ENCODE results near the gene MSH5. TPM values are rescaled to one million over a fixed set of nuclear protein-coding genes. Genes with fewer than 3 reads are reported as not detected.
A peak's percentile ranks its signal among the peaks of the same experiment; 100 is the strongest.

MSH5 gene
- polyA plus RNA-seq (2012; ENCODE audit: missing spikeins), result 68.4 TPM

- DNase-seq (ENCODE audit: insufficient read length) (peak; percentile 89), FAIRE-seq (peak; percentile 96)
- TF ChIP-seq TAF1 (IDR thresholded peaks at IDR 0.05; ENCODE audit: borderline replicate concordance, low read depth, low read length) (peak; percentile 35; the same call in 1 of the 2 replicates), POLR2AphosphoS5 (IDR thresholded peaks at IDR 0.05; ENCODE audit: low read depth, low read length) (peak; percentile 69), POLR2A (IDR thresholded peaks at IDR 0.05; ENCODE audit: low read depth, low read length) (peak; percentile 78)
These were observed at the start of gene MSH5 for GRCh38 chr6:31739639-31740396. TSS of gene MSH5 (plus strand) at chr6:31740005. CDS start at chr6:31740467, 462 bp downstream.

GRCh38 chr6:31690231-31691077, 49.4 kb upstream of the MSH5 start:
- FAIRE-seq, result no peak
- TF ChIP-seq TAF1 (IDR thresholded peaks at IDR 0.05; ENCODE audit: borderline replicate concordance, low read depth, low read length) (no peak), POLR2AphosphoS5 (IDR thresholded peaks at IDR 0.05; ENCODE audit: low read depth, low read length) (no peak), POLR2A (IDR thresholded peaks at IDR 0.05; ENCODE audit: low read depth, low read length) (no peak)

GRCh38 chr6:31691078-31691463, 48.7 kb upstream of the MSH5 start:
- DNase-seq (ENCODE audit: insufficient read length), result no peak
- no peak for FAIRE-seq
- TF ChIP-seq POLR2A (IDR thresholded peaks at IDR 0.05; ENCODE audit: low read depth, low read length) (no peak), POLR2AphosphoS5 (IDR thresholded peaks at IDR 0.05; ENCODE audit: low read depth, low read length) (no peak), TAF1 (IDR thresholded peaks at IDR 0.05; ENCODE audit: borderline replicate concordance, low read depth, low read length) (no peak)

More at GRCh38 chr6:31690231-31691077, 49.4 kb upstream of the MSH5 start:
- no peak for DNase-seq (ENCODE audit: insufficient read length)

- DNase-seq (ENCODE audit: insufficient read length), result no peak
- no peak for FAIRE-seq
- TF ChIP-seq POLR2AphosphoS5 (IDR thresholded peaks at IDR 0.05; ENCODE audit: low read depth, low read length), result no peak
- no peak for TF ChIP-seq TAF1 (IDR thresholded peaks at IDR 0.05; ENCODE audit: borderline replicate concordance, low read depth, low read length)
These were observed 48.2 kb upstream of the MSH5 start for GRCh38 chr6:31691564-31692108.

GRCh38 chr6:31692353-31692752, 47.5 kb upstream of the MSH5 start:
- TF ChIP-seq TAF1 (IDR thresholded peaks at IDR 0.05; ENCODE audit: borderline replicate concordance, low read depth, low read length) (no peak), POLR2AphosphoS5 (IDR thresholded peaks at IDR 0.05; ENCODE audit: low read depth, low read length) (no peak), POLR2A (IDR thresholded peaks at IDR 0.05; ENCODE audit: low read depth, low read length) (no peak)
- FAIRE-seq (no peak), DNase-seq (ENCODE audit: insufficient read length) (no peak)

- DNase-seq (ENCODE audit: insufficient read length) (no peak), FAIRE-seq (no peak)
- no peak for TF ChIP-seq POLR2AphosphoS5 (IDR thresholded peaks at IDR 0.05; ENCODE audit: low read depth, low read length)
- TF ChIP-seq POLR2A (IDR thresholded peaks at IDR 0.05; ENCODE audit: low read depth, low read length), result no peak
- TF ChIP-seq TAF1 (IDR thresholded peaks at IDR 0.05; ENCODE audit: borderline replicate concordance, low read depth, low read length), result no peak
These were observed 46.9 kb upstream of the MSH5 start for GRCh38 chr6:31692886-31693285.

GRCh38 chr6:31693535-31693934, 46.3 kb upstream of the MSH5 start:
- FAIRE-seq, result no peak
- TF ChIP-seq POLR2A (IDR thresholded peaks at IDR 0.05; ENCODE audit: low read depth, low read length), result no peak
- TF ChIP-seq TAF1 (IDR thresholded peaks at IDR 0.05; ENCODE audit: borderline replicate concordance, low read depth, low read length), result no peak
- TF ChIP-seq POLR2AphosphoS5 (IDR thresholded peaks at IDR 0.05; ENCODE audit: low read depth, low read length), result no peak
- no peak for DNase-seq (ENCODE audit: insufficient read length)

GRCh38 chr6:31697555-31697954, 42.2 kb upstream of the MSH5 start:
- TF ChIP-seq TAF1 (IDR thresholded peaks at IDR 0.05; ENCODE audit: borderline replicate concordance, low read depth, low read length), result no peak
- TF ChIP-seq POLR2A (IDR thresholded peaks at IDR 0.05; ENCODE audit: low read depth, low read length), result no peak
- TF ChIP-seq POLR2AphosphoS5 (IDR thresholded peaks at IDR 0.05; ENCODE audit: low read depth, low read length), result no peak
- no peak for DNase-seq (ENCODE audit: insufficient read length)
- FAIRE-seq, result peak; percentile 42

- DNase-seq (ENCODE audit: insufficient read length) (no peak), FAIRE-seq (no peak)
- TF ChIP-seq TAF1 (IDR thresholded peaks at IDR 0.05; ENCODE audit: borderline replicate concordance, low read depth, low read length) (no peak), POLR2AphosphoS5 (IDR thresholded peaks at IDR 0.05; ENCODE audit: low read depth, low read length) (no peak), POLR2A (IDR thresholded peaks at IDR 0.05; ENCODE audit: low read depth, low read length) (no peak)
These were observed 38.9 kb upstream of the MSH5 start for GRCh38 chr6:31700740-31701401.

- DNase-seq (ENCODE audit: insufficient read length) (no peak), FAIRE-seq (no peak)
- TF ChIP-seq POLR2A (IDR thresholded peaks at IDR 0.05; ENCODE audit: low read depth, low read length), result no peak
- TF ChIP-seq POLR2AphosphoS5 (IDR thresholded peaks at IDR 0.05; ENCODE audit: low read depth, low read length), result no peak
- no peak for TF ChIP-seq TAF1 (IDR thresholded peaks at IDR 0.05; ENCODE audit: borderline replicate concordance, low read depth, low read length)
These were observed 38.0 kb upstream of the MSH5 start for GRCh38 chr6:31701666-31702404.
